Activated CD4-positive, alpha-beta T cell treated with anti-CD3 and anti-CD28 coated beads for 4 hours (primary cell): ENCODE data around the gene PPM1N.

Source experiments
- DNase-seq, 2 donors: peaks; one replicate each; pipeline ENCODE4 v3.0.0-alpha.2; 2020

The PPM1N gene

DNA sequence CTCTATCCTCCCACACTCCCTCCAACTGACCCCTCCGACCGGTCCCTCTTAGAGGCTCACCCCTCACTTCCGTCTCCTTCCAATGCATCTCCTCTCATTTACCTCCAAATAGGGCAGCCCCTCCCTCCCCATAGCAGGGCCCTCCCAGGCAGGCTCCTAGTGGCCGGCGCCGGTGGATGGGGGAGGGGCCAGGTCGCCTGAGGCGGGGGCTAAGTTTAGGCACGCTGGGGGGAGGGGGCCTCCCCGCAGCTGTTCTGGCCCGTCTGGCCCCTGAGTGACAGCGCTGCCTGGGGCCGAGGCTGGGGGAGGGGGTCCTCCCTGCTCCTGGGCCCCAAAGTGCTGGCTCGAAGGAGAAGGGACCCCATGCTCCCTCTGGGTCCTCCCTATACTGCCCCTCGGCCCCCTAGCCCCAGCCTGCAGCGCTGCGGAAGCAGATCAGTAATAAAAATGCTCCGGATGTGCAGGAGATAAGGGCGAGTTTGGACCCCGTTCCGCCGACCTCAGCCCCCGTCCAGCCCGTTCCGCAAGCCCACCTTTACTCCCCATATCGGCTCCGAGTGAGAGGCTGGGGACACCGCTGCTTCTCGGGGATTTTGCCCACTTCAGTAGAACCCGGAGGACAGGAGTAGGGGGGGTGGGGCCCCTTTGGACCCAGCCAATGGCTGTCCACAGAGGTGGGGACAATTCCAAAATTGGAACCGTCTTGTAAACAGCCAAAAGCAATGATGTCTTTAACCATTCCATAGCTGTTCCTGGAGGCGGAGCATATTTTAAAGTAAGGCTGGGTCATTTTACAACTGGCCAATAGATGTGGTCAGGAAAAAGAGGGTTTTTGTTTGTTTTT lies 5.4 kb upstream of the PPM1N start:
- no peak for DNase-seq

GRCh38 chr19:45494261-45494916 lies 3.9 kb upstream of the PPM1N start:
- no peak for DNase-seq

DNA sequence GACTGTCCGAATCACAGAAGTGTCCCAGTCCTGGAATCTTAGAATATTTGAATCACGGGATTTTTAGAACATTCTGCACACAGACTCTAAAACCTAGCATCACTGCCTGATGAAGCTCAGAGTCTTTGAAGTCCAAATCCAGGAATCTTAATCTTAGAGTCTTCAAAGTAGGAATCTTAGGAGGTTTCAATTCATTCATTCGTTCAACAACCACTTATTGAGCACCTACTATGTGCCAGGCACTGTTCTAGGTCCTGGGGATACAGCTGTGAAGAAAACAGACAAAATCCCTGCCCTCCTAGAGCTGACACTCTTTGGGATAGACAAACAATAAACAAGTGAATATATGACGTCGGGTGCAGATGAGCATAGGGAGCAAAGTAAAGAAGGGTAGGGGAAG lies 3.1 kb upstream of the PPM1N start:
- no peak for DNase-seq

DNA sequence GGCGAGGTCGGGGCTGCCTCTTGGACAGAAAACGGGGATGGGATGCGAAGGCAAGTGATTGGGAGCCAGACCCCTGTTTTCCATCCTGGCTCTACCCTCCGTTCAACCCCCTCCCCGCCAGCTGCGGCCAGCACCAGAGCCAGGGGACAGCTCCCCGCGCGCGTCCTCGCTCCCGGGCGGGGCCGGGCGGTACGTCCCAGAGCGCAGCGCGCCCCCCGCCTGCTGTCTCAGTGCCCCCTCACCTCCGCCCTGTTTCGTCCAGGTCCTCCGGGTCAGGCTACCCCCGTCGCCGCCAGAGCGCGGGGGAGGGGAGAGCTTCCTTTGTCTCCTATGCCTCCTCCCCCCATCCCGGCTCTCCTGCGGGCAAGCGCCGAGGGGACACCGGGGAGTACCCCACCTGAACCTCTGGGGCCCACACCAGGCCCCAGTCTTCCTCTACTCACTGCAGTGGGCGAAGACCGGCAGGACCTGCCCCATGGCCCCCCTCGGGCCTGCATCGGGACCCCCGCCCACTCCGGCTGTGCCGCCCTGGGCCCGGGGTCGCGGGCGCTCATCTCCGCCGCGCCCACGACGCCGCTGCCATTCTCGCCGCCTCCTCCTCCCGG lies 1.8 kb upstream of the PPM1N start:
- DNase-seq = peak in 1 of 2 donors; percentile 42

DNA sequence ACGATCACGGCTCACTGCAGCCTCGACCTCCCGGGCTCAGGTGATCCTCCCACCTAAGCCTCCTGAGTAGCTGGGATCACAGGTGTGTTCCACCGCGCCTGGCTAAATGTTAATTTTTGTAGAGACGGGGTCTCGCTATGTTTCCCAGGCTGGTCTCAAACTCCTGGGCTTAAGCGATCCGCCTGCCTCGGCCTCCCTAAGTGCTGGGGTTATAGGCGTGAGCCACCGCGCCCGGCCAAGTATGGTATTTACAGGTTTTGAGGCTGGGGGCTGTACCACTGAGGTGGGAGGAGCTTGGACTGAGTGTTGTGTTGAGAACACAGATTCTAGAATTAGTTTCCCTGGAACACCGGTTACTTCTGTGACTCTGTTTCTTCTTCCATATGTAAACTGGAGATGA lies 452 bp upstream of the PPM1N start:
- DNase-seq = no peak

GRCh38 chr19:45499196-45500180 lies 1.2 kb downstream of the PPM1N start:
- DNase-seq = peak; percentile 49 to 68

DNA sequence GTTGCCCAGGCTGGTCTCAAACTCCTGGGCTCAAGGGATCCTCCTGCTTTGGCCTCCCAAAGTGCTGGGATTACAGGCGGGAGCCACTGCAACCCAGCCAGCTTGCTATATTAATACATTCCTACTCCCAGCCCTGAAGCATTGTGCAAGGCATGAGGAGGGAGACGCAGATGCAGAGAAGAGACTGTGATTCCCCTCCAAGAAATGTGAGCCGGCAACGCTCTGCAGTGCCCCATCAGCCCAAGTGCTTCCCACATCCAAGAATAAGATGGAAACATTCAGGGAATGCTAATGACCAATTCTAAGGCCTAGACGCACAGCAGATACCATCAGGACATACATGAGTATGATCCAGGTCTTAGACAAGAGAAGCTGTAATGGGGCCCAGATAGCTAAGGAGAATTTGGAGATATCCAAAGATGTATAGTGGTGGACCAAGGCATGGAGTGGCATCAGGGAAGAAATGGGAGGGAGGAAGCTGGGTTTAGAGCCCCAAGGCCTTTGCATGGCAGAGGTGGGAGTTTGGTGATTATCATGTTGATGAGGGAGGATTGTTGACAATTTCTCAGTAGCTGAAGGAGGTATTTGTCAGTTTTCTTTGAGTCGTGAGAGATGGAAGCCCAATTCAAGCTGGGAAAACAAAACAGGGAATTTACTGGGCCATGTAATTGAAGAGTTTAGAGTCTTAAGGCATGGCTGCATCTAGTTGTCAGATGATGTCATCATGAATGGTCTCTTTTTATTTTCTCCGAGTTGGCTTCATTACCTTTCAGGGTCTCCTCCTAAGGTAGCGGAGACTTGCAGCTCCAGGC lies 2.9 kb downstream of the PPM1N start:
- DNase-seq = no peak

- DNase-seq = no peak
Measured at GRCh38 chr19:45501730-45502014, 3.4 kb downstream of the PPM1N start.

DNA sequence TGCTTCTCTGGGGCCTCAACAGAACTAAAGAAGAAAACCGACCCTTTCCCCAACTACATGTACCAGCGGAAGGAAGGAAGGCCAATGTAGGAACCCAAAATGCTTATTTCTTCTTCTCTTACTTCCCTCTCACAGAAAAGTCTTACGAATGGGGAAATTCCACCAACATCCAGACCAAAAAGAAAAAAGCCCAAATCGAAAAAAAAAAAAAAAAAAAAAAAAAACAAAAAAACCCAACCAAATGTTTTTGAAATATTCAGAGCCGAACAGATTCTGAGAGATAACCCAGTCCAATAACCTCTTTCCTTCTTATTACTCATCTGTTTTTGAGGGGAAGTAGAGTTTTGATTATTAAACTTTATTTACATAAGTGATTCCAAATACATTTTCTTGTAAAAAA lies 3.9 kb downstream of the PPM1N start:
- DNase-seq = no peak

GRCh38 chr19:45503909-45504308 lies 5.7 kb downstream of the PPM1N start:
- DNase-seq = no peak

- DNase-seq = no peak
Measured at GRCh38 chr19:45505151-45505995, 7.1 kb downstream of the PPM1N start.

DNA sequence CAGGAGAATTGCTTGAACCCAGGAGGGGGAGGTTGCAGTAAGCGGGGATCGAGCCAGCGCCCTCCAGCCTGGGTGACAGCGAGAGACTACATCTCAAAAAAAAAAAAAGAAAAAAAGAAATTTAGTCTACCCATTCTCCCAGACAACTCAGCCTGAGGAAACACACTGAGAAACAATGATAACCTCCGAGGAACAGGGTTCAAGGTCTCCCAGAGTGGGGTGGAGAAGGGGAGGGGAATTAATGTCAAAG lies 7.7 kb downstream of the PPM1N start:
- no peak for DNase-seq

DNA sequence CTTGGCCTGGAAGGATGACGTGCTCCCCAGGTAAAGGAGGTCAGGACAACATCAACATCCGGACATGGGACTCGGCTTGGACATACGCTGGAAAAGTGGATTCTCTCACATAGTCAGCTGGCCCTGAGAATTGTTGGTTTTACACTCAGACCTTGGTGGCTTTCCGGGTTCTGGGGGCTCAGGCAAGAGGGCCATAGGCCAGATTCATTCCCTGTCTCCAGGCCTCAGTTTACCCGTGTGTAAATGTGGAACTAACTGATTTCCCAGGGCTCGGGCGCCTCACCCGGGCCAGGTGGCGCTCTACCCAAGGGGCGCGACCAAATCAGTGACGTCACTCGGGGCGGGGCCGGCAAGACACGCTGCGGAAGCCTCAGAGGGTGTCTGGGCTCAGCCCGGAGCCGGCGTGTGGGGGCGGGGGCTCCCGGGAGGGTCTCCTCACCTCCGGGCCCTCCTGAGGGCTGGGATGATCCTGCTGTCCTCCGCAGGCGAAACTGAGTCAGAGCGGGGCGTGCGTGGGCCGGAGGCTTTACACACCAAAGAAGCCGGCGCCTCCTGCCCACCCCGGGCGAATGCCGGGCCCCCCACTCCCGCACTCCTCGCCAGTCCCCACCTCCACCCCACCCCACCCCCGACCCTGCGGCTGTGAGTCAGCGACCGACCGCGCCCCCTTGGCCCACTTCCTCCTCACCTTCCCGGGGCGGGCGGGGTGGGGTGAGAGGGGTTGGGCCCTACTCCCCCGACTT lies 8.2 kb downstream of the PPM1N start:
- peak; percentile 99 to 100 for DNase-seq

DNA sequence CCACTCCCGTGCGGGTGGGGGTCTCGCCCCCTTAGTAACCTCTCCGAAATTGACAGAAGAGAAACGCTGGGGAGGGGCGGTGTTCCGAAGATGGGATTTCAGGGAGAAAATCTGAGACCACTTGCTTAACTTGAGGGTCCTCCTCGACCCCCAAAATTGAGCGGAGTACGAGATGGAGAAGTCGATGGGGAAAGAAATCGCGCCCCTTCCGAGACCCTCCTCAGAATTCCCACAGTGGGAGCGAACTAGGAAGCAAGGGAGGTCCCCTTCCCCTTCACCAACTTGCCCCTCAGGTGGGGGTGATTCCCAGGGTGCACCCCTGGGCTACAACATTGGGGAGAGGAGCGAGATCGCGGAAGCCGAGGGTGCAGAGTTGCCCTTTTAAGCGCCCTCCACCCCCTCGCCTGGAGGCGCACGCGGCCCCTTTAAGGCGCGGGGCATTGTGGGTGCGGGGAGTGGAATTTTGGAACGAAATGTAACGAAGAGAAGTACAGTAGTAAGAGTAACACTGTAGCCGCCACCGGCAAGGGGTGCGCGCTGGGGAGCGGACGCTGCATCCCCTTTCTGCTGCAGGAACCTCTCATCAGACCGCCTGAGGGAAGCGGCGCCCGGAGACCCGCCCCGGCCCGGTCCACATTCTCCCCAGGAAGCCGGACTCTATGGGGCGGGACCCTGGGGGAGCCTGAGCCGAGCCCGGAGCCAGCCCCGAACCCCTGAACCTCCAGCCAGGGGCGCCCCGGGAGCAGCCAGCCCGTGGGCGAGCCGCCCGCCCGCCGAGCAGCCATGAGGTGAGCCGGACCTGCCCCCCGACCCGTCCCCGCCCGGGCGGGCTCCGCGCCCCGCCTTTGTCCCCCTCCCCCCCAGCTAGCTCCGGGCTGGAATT lies 9.0 kb downstream of the PPM1N start, which contains the start of gene VASP:
VASP (plus strand) TSS at position 491 of the 883 bp plus-strand sequence; CDS start at position 784, 293 bp downstream.
- DNase-seq = peak; percentile 87 to 90

- no peak for DNase-seq
Measured at GRCh38 chr19:45507872-45508416, 9.7 kb downstream of the PPM1N start.

DNA sequence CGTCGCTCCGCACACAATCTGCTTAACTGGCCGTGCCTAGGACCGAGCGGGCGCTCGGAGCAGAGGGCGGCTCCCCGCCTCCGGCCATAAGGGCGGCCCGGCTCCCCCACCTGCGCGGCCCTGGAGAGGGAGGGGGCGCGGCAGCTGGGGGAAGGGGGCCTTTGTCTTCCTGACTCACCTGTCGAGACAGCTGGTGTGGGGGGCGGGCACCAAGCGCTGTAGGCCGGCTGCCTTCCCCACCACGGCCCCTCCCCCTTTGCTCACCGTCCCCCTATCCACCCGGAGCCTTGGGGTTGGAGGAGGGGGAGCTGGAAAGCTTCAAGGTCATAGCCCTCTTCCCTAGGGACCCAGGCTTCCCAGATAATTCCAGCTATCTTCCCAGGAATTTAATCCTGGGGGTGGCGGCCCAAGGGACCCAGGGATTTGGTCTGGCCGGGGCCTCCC lies 10.2 kb downstream of the PPM1N start:
- peak; percentile 53 to 62 for DNase-seq

DNA sequence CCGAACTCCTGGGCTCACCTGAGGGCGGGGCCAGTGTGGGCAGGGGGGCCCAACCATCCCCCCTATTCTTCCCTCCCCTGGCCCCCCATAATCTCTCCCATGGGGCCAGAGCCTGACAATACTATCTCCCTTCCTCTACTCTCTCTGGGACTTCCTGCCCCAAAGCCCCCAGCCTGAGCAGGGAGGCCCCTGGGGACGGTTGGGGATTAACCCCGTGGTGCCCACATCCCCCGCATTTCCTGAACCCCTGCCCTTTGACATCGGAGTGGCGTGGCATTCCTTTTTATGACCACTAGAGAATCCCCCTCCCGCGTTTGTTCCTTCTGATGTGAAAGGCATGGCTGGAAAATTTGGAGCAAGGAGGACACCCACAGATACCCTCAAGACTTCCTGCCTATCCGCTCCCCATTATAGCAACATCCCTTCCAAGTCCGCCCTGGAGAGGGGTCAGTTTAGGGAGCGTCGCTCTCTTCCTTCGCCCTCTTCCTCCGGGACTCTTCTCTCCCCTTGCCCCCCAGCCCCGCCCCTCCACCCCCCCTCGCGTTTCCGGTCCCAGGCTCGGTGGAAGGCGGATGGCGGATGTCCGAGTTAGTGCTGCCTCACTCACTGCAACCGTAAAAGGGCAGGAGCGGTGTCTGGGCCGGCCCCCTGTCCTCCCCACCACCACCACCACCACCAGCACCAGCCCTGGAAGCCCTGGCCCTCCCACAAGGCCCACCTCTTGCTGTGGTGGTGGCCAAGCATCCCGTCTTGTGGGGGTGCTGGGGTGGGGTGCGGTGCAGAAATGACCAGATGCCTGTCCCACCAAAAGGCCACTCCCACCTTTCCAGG lies 10.8 kb downstream of the PPM1N start:
- no peak for DNase-seq

GRCh38 chr19:45509692-45510015 lies 11.4 kb downstream of the PPM1N start:
- no peak for DNase-seq
